ENCODE measurements around the gene AIFM1.
A peak's percentile ranks its signal among the peaks of the same experiment; 100 is the strongest.
"Not testable (repeated sequence)": the region's sequence is repeated elsewhere in the genome, so short reads cannot be mapped to it uniquely, and the experiment has no call there.

AIFM1 gene

GRCh38 chrX:130118441-130119311, 47.0 kb downstream of the AIFM1 start:
- Histone ChIP-seq H3K4me1 (ENCODE audit: control insufficient read depth, insufficient read depth, low read length) (peaks cover 21% of the 10 kb centered on the region), H3K9me3 (ENCODE audit: control insufficient read depth, low read length) (peaks cover under 1% of the 10 kb centered on the region), H3K4me3 (ENCODE audit: low read length) (peak overlapping the region; percentile 13), H3K9ac (ENCODE audit: low read length) (peak overlapping the region; percentile 52), H3K36me3 (ENCODE audit: control insufficient read depth, insufficient read depth, low read length, severe bottlenecking) (no peaks in the 10 kb centered on the region), H3K27me3 (replicated peaks; ENCODE audit: control insufficient read depth, insufficient read depth, low read length) (no peaks in the 10 kb centered on the region)
- peak; percentile 68 for DNase-seq (ENCODE audit: low read depth)

GRCh38 chrX:130117166-130117565, 48.5 kb downstream of the AIFM1 start:
- Histone ChIP-seq H3K36me3 (ENCODE audit: control insufficient read depth, insufficient read depth, low read length, severe bottlenecking) (no peaks in the 10 kb centered on the region), H3K27me3 (replicated peaks; ENCODE audit: control insufficient read depth, insufficient read depth, low read length) (no peaks in the 10 kb centered on the region), H3K9me3 (ENCODE audit: control insufficient read depth, low read length) (no peaks in the 10 kb centered on the region), H3K9ac (ENCODE audit: low read length) (no peak overlapping the region), H3K4me3 (ENCODE audit: low read length) (no peak overlapping the region), H3K4me1 (ENCODE audit: control insufficient read depth, insufficient read depth, low read length) (peaks cover 21% of the 10 kb centered on the region)
- no peak for DNase-seq (ENCODE audit: low read depth)

GRCh38 chrX:130115119-130115885, 50.3 kb downstream of the AIFM1 start:
- not testable (repeated sequence) for H3K9ac ChIP-seq (ENCODE audit: low read length); H3K27me3 ChIP-seq (replicated peaks; ENCODE audit: control insufficient read depth, insufficient read depth, low read length); H3K4me3 ChIP-seq (ENCODE audit: low read length); H3K9me3 ChIP-seq (ENCODE audit: control insufficient read depth, low read length); H3K36me3 ChIP-seq (ENCODE audit: control insufficient read depth, insufficient read depth, low read length, severe bottlenecking); DNase-seq (ENCODE audit: low read depth)
- H3K4me1 ChIP-seq (ENCODE audit: control insufficient read depth, insufficient read depth, low read length), result peaks cover 27% of the 10 kb centered on the region

GRCh38 chrX:130114141-130114588, 51.5 kb downstream of the AIFM1 start:
- H3K27me3 ChIP-seq (replicated peaks; ENCODE audit: control insufficient read depth, insufficient read depth, low read length), result no peaks in the 10 kb centered on the region
- H3K9me3 ChIP-seq (ENCODE audit: control insufficient read depth, low read length), result no peaks in the 10 kb centered on the region
- peaks cover 22% of the 10 kb centered on the region for H3K4me1 ChIP-seq (ENCODE audit: control insufficient read depth, insufficient read depth, low read length)
- DNase-seq (ENCODE audit: low read depth), result no peak
- no peak overlapping the region for H3K9ac ChIP-seq (ENCODE audit: low read length)
- H3K36me3 ChIP-seq (ENCODE audit: control insufficient read depth, insufficient read depth, low read length, severe bottlenecking), result no peaks in the 10 kb centered on the region
- no peak overlapping the region for H3K4me3 ChIP-seq (ENCODE audit: low read length)

- H3K9ac ChIP-seq (ENCODE audit: low read length), result peak overlapping the region; percentile 76
- H3K36me3 ChIP-seq (ENCODE audit: control insufficient read depth, insufficient read depth, low read length, severe bottlenecking), result no peaks in the 10 kb centered on the region
- peak overlapping the region; percentile 56 for H3K4me3 ChIP-seq (ENCODE audit: low read length)
- DNase-seq (ENCODE audit: low read depth), result no peak
- peaks cover 13% of the 10 kb centered on the region for H3K4me1 ChIP-seq (ENCODE audit: control insufficient read depth, insufficient read depth, low read length)
- H3K27me3 ChIP-seq (replicated peaks; ENCODE audit: control insufficient read depth, insufficient read depth, low read length), result no peaks in the 10 kb centered on the region
- H3K9me3 ChIP-seq (ENCODE audit: control insufficient read depth, low read length), result no peaks in the 10 kb centered on the region
Measured at GRCh38 chrX:130111220-130112154, 54.2 kb downstream of the AIFM1 start.

GRCh38 chrX:130110379-130111219, 55.0 kb downstream of the AIFM1 start, which contains the start of gene ELF4:
Gene ELF4 (minus strand): TSS chrX:130110497. CDS start chrX:130081330, 29,167 bp downstream.
- Histone ChIP-seq H3K9me3 (ENCODE audit: control insufficient read depth, low read length) (no peaks in the 10 kb centered on the region), H3K4me1 (ENCODE audit: control insufficient read depth, insufficient read depth, low read length) (peaks cover 22% of the 10 kb centered on the region), H3K36me3 (ENCODE audit: control insufficient read depth, insufficient read depth, low read length, severe bottlenecking) (no peaks in the 10 kb centered on the region), H3K9ac (ENCODE audit: low read length) (peak within 1 kb of the TSS; percentile 87), H3K27me3 (replicated peaks; ENCODE audit: control insufficient read depth, insufficient read depth, low read length) (no peaks in the 10 kb centered on the region), H3K4me3 (ENCODE audit: low read length) (peak within 1 kb of the TSS; percentile 80)
- peak; percentile 73 for DNase-seq (ENCODE audit: low read depth)

GRCh38 chrX:130109429-130110378, 55.9 kb downstream of the AIFM1 start:
- Histone ChIP-seq H3K27me3 (replicated peaks; ENCODE audit: control insufficient read depth, insufficient read depth, low read length) (no peaks in the 10 kb centered on the region), H3K4me1 (ENCODE audit: control insufficient read depth, insufficient read depth, low read length) (peaks cover 29% of the 10 kb centered on the region), H3K9ac (ENCODE audit: low read length) (peak overlapping the region; percentile 87), H3K4me3 (ENCODE audit: low read length) (peak overlapping the region; percentile 80), H3K36me3 (ENCODE audit: control insufficient read depth, insufficient read depth, low read length, severe bottlenecking) (no peaks in the 10 kb centered on the region), H3K9me3 (ENCODE audit: control insufficient read depth, low read length) (no peaks in the 10 kb centered on the region)
- peak; percentile 61 for DNase-seq (ENCODE audit: low read depth)

- Histone ChIP-seq H3K9ac (ENCODE audit: low read length) (peak overlapping the region; percentile 87), H3K36me3 (ENCODE audit: control insufficient read depth, insufficient read depth, low read length, severe bottlenecking) (no peaks in the 10 kb centered on the region), H3K27me3 (replicated peaks; ENCODE audit: control insufficient read depth, insufficient read depth, low read length) (no peaks in the 10 kb centered on the region), H3K4me3 (ENCODE audit: low read length) (peak overlapping the region; percentile 80), H3K4me1 (ENCODE audit: control insufficient read depth, insufficient read depth, low read length) (peaks cover 35% of the 10 kb centered on the region), H3K9me3 (ENCODE audit: control insufficient read depth, low read length) (no peaks in the 10 kb centered on the region)
- DNase-seq (ENCODE audit: low read depth), result peak; percentile 48
Measured at GRCh38 chrX:130108647-130109428, 56.8 kb downstream of the AIFM1 start.

- no peaks in the 10 kb centered on the region for H3K27me3 ChIP-seq (replicated peaks; ENCODE audit: control insufficient read depth, insufficient read depth, low read length)
- no peak overlapping the region for H3K9ac ChIP-seq (ENCODE audit: low read length)
- no peaks in the 10 kb centered on the region for H3K36me3 ChIP-seq (ENCODE audit: control insufficient read depth, insufficient read depth, low read length, severe bottlenecking)
- peaks cover 31% of the 10 kb centered on the region for H3K4me1 ChIP-seq (ENCODE audit: control insufficient read depth, insufficient read depth, low read length)
- H3K4me3 ChIP-seq (ENCODE audit: low read length), result no peak overlapping the region
- DNase-seq (ENCODE audit: low read depth), result no peak
- no peaks in the 10 kb centered on the region for H3K9me3 ChIP-seq (ENCODE audit: control insufficient read depth, low read length)
Measured at GRCh38 chrX:130106071-130106470, 59.6 kb downstream of the AIFM1 start.

Data from adipocyte (in vitro differentiated cells).